Large intestine (tissue), 3 donors: ENCODE measurements around the gene KRT38. TPM values are rescaled to one million over a fixed set of nuclear protein-coding genes. Genes with fewer than 3 reads are reported as not detected.
"Not testable (repeated sequence)": the region's sequence is repeated elsewhere in the genome, so short reads cannot be mapped to it uniquely, and the experiment has no call there.

ENCODE experiments used
- DNase-seq, 2 donors: peaks; one replicate each; pipeline versions ENCODE4 v3.0.0 to v3.0.0-alpha.2; 2013
- H3K27ac ChIP-seq: one replicate; pipeline ENCODE4 v1.5.1; 2013; ENCODE audit warnings: low read length
- H3K27me3 ChIP-seq: 2 replicates; pipeline ENCODE4 v1.6.1; 2013; ENCODE audit warnings: low read length; ENCODE audit not compliant: control insufficient read depth, insufficient read depth
- H3K36me3 ChIP-seq: 2 replicates; pipeline ENCODE4 v1.6.1; 2013; ENCODE audit warnings: low read length; ENCODE audit not compliant: control insufficient read depth, insufficient read depth
- H3K4me1 ChIP-seq: one replicate; pipeline ENCODE4 v1.6.1; 2013; ENCODE audit warnings: low read length; ENCODE audit not compliant: control insufficient read depth, insufficient read depth
- H3K4me3 ChIP-seq: one replicate; pipeline ENCODE4 v1.5.1; 2013; ENCODE audit warnings: low read length
- H3K9me3 ChIP-seq: one replicate; pipeline ENCODE4 v1.6.1; 2013; ENCODE audit warnings: mild to moderate bottlenecking, low read depth, low read length, moderate library complexity; ENCODE audit not compliant: control insufficient read depth
- WGBS: methylation state at CpG from one replicate; pipeline ENCODE4 v1.1.5; 2013; ENCODE audit warnings: low lambda C conversion rate; ENCODE audit not compliant: insufficient coverage; 5-methylcytosine and 5-hydroxymethylcytosine counted together
- polyA plus RNA-seq: library from polyadenylated mRNA; unstranded; fragments of 120-200 nt; gene quantifications from one replicate; pipeline ENCODE4 v1.2.1, GENCODE V29; 2013

Gene KRT38
- polyA plus RNA-seq, 1 donor, result not detected

- Histone ChIP-seq H3K27ac (no peak within 1 kb of the TSS), H3K4me3 (no peak within 1 kb of the TSS), H3K27me3 (peaks cover 2% of the 10 kb centered on the region), H3K9me3 (no peaks in the 10 kb centered on the region), H3K4me1 (no peaks in the 10 kb centered on the region), H3K36me3 (no peaks in the 10 kb centered on the region)
- no CpG with 5 or more reads among the region's 16 CpGs for WGBS
- DNase-seq, result no peak
These were observed 43.7 kb downstream of the KRT38 start, which contains the start of gene KRT31 for GRCh38 chr17:41396996-41397660. Gene KRT31, minus strand, starts transcription at chr17:41397608. Its CDS starts 69 bp downstream, at chr17:41397539.

DNA sequence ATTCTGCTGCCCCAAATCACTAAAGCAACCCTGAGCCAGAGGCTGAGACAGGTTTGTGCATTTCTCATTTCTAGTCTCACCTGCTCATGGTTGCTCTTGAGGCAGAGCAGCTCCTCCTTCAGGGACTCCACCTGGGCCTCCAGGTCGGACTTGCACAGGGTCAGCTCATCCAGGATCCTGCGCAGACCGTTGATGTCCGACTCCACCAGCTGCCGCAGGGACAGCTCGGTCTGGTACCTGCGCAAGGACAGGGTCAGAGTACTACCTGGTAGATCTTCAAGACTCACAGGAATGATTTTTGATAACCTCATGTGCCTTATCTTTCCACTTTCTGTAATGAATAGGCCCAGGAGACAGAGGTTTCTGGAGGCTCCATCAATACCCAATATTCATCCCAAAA lies 44.4 kb downstream of the KRT38 start:
- H3K27ac ChIP-seq, result no peak overlapping the region
- no peaks in the 10 kb centered on the region for H3K4me1 ChIP-seq
- no peaks in the 10 kb centered on the region for H3K9me3 ChIP-seq
- no CpG with 5 or more reads among the region's 7 CpGs for WGBS
- no peak overlapping the region for H3K4me3 ChIP-seq
- DNase-seq, result no peak
- H3K27me3 ChIP-seq, result peaks cover 2% of the 10 kb centered on the region
- H3K36me3 ChIP-seq, result no peaks in the 10 kb centered on the region

DNA sequence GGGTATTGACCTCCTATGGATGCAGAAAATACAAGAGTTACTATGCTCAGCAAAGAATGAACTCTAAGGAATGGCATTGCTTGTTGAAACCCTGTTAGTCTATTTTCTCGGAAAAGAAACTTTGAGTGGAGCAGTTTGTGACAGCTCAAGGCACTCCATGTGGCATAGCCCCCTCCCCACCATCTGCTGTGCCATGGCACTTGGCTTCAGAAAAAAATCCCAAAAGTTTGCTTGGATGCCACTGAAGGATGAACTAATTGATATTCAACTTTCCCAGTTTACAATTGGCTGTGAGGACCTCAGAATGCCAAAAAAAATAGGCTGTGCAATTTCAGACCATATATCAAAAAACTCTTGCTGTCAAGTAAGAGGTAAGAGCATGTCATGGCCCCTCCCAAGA lies 45.2 kb downstream of the KRT38 start:
- peaks cover 2% of the 10 kb centered on the region for H3K27me3 ChIP-seq
- no peaks in the 10 kb centered on the region for H3K4me1 ChIP-seq
- no peaks in the 10 kb centered on the region for H3K36me3 ChIP-seq
- no CpG with 5 or more reads among the region's 1 CpG for WGBS
- H3K4me3 ChIP-seq, result no peak overlapping the region
- DNase-seq, result no peak
- no peak overlapping the region for H3K27ac ChIP-seq
- H3K9me3 ChIP-seq, result no peaks in the 10 kb centered on the region

DNA sequence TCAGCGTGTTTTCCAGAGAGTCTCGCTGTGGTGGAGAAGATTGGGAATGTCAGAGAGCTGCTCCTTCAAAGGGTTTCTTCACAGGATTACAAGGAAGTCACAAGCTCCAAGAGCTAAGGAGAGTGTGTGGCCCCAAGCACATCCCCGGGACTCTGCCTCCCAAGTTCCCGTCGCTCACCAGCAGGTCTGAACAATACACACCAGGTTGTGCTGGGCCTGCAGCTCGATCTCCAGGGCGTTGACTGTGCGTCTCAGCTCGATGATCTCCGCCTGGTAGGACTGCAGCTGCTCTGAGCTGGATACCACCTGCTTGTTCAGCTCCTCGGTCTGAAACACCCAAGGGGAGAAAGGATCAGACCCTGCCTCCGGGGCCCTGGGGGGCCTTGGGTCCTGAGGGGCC lies 45.7 kb downstream of the KRT38 start:
- not testable (repeated sequence) for H3K27me3 ChIP-seq, DNase-seq, H3K4me1 ChIP-seq, H3K36me3 ChIP-seq, H3K9me3 ChIP-seq, H3K27ac ChIP-seq, H3K4me3 ChIP-seq
- no CpG with 5 or more reads among the region's 12 CpGs for WGBS

DNA sequence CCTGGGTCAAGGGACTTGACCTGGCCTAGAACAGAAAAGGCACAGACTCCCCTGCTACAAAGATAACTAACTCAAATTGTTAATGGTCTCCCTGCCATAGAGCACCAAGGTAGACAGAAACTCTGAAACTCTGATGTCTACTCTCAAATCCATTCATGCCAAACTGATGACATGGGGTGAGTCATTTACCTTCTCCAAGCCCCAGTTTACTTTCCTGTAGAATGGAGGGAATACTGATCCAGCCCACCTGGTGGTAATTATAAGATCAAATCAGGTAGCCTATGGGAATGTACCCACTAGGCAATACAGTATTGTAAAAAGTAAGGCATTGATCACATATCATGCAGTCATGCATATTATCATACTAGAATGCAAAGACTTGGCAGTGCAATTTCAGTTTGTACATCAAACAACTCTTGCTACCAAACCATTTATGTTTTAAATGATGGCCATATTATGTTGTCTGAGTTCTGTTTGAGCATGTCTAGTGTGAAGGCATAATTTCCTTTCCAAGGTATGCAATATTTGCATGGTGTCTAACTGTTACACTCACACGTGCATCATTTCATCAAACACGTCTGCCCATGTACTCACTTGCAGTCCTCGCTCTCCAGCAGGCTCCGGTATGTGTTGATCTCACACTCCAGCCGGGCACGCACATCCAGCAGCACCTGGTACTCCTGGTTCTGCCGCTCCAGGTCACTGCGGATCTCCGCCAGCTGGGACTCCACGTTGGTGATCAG lies 46.4 kb downstream of the KRT38 start:
- no CpG with 5 or more reads among the region's 10 CpGs for WGBS
- Histone ChIP-seq H3K27me3 (peaks cover 2% of the 10 kb centered on the region), H3K27ac (no peak overlapping the region), H3K36me3 (no peaks in the 10 kb centered on the region), H3K4me1 (no peaks in the 10 kb centered on the region), H3K9me3 (no peaks in the 10 kb centered on the region), H3K4me3 (no peak overlapping the region)
- DNase-seq, result no peak

- Histone ChIP-seq H3K36me3 (no peaks in the 10 kb centered on the region), H3K27me3 (peaks cover 2% of the 10 kb centered on the region), H3K27ac (no peak overlapping the region), H3K4me1 (no peaks in the 10 kb centered on the region), H3K9me3 (no peaks in the 10 kb centered on the region), H3K4me3 (no peak overlapping the region)
- DNase-seq, result no peak
- WGBS, result 100% methylated on average over 3 of the region's 10 CpGs
These were observed 47.0 kb downstream of the KRT38 start for GRCh38 chr17:41393826-41394225.

DNA sequence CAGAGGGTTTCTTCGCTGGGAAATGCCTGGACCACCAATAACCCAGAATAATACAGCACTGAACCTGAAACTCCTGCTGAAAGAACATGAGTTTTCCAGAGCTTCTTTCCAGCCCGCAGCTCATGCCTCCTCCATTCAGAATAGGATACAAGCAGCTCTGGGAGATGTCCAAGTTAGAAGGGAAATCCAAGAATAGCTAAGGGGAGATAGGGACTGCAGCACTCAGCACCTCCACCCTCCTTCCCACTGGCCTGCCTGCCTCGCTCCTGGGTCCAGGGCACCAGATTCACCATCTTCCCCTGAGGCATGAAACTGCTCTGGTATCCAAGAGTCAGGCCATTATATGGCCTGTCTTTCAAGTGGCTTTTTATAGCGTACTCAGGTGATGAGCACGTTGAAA lies 47.5 kb downstream of the KRT38 start:
- Histone ChIP-seq H3K4me3 (no peak overlapping the region), H3K27me3 (peaks cover 2% of the 10 kb centered on the region), H3K9me3 (no peaks in the 10 kb centered on the region), H3K4me1 (no peaks in the 10 kb centered on the region), H3K27ac (no peak overlapping the region), H3K36me3 (no peaks in the 10 kb centered on the region)
- 60% methylated on average over 1 of the region's 5 CpGs for WGBS
- no peak for DNase-seq

DNA sequence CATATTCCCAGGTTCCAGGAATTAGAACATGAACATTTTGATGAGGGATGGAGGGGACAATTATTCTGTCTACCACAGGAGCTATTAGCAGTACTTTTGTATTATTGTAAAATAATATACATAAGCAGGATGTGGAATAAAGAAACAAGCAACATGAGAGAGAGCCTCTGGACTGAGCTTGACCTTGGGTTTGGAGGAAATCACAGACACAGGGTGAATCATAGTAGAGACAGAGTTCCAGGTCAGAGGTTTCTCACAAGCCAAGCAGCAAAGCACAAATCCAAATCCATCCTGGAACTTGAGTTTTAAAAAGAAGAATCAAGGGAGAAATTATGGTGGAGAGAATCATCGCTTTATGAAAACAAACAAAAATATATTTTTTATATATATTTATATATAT lies 48.5 kb downstream of the KRT38 start:
- peaks cover 2% of the 10 kb centered on the region for H3K27me3 ChIP-seq
- no peak overlapping the region for H3K27ac ChIP-seq
- H3K36me3 ChIP-seq, result no peaks in the 10 kb centered on the region
- H3K4me3 ChIP-seq, result no peak overlapping the region
- WGBS, result no CpG with 5 or more reads among the region's 1 CpG
- no peaks in the 10 kb centered on the region for H3K4me1 ChIP-seq
- H3K9me3 ChIP-seq, result no peaks in the 10 kb centered on the region
- DNase-seq, result no peak

GRCh38 chr17:41391535-41391934 lies 49.2 kb downstream of the KRT38 start:
- Histone ChIP-seq H3K4me1 (no peaks in the 10 kb centered on the region), H3K27me3 (peaks cover 2% of the 10 kb centered on the region), H3K27ac (no peak overlapping the region), H3K9me3 (no peaks in the 10 kb centered on the region), H3K4me3 (no peak overlapping the region), H3K36me3 (no peaks in the 10 kb centered on the region)
- no peak for DNase-seq
- WGBS, result 46% methylated on average over 2 of the region's 2 CpGs

DNA sequence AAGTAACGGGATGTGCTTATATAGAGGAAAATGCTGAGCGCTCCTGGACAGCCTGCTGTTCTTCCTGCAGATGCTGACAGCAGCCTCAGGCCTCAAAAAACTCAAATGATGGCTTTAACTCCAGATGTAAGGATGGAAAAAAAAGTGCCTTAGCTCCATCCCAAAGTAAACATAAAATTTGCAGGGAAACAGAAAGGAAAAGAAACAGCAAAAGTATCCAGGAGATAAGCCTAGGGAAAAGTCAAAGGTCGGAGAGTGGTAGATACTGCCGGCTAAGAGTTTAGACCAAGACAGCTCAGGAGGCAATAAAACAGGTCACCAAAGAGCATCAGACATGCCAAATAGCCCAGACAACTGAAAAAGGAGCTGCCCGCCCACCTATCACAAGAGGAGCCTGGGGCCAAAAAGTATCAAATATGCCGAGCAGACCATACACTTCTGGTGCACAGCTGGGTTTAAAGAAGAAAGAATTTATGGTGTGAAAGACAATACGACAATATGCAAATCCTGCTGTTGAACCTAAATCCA lies 50.3 kb downstream of the KRT38 start:
- Histone ChIP-seq H3K36me3 (no peaks in the 10 kb centered on the region), H3K27ac (no peak overlapping the region), H3K4me1 (no peaks in the 10 kb centered on the region), H3K9me3 (no peaks in the 10 kb centered on the region), H3K4me3 (no peak overlapping the region), H3K27me3 (peaks cover 2% of the 10 kb centered on the region)
- WGBS, result 0% methylated on average over 1 of the region's 7 CpGs
- DNase-seq, result peak in 1 of 2 donors; percentile 43
